Measurements from ENCODE around the gene CTIF. TPM values are rescaled to one million over a fixed set of nuclear protein-coding genes. Genes with fewer than 3 reads are reported as not detected.

The CTIF gene
- total RNA-seq, 1 donor from 2014 or later, result 48.5 TPM

DNA sequence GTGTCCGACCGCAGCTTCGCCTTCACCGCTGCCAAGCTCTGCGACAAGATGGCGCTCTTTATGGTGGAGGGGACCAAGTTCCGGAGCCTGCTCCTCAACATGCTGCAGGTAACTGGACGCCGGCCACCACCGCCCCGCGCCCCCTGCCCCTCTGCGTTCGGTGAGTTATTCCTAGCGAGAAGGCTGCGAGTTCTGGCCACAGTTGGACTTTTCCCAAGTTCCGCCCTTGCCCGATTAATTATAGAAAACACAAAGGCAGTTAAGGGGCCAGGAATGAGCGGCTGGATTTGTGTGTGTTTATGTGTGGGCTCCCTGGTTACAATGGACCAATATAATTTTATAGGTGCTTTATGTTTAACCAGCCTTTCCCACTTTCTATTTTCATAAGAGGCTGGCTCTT, 222.8 kb downstream of the CTIF start:
- no peaks in the 10 kb centered on the region for H3K4me1 Mint-ChIP-seq (ENCODE audit: unreplicated experiment)
- H3K27me3 Mint-ChIP-seq, result no peaks in the 10 kb centered on the region
- H3K36me3 Mint-ChIP-seq, result peaks cover 37% of the 10 kb centered on the region
- TF ChIP-seq, protein P1, sequence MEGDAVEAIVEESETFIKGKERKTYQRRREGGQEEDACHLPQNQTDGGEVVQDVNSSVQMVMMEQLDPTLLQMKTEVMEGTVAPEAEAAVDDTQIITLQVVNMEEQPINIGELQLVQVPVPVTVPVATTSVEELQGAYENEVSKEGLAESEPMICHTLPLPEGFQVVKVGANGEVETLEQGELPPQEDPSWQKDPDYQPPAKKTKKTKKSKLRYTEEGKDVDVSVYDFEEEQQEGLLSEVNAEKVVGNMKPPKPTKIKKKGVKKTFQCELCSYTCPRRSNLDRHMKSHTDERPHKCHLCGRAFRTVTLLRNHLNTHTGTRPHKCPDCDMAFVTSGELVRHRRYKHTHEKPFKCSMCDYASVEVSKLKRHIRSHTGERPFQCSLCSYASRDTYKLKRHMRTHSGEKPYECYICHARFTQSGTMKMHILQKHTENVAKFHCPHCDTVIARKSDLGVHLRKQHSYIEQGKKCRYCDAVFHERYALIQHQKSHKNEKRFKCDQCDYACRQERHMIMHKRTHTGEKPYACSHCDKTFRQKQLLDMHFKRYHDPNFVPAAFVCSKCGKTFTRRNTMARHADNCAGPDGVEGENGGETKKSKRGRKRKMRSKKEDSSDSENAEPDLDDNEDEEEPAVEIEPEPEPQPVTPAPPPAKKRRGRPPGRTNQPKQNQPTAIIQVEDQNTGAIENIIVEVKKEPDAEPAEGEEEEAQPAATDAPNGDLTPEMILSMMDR (conservative IDR thresholded peaks at IDR 0.05), result no peak
- H3K9me3 Mint-ChIP-seq, result no peaks in the 10 kb centered on the region
- H3K27ac Mint-ChIP-seq, result no peak overlapping the region
- H3K4me3 Mint-ChIP-seq, result no peak overlapping the region
- no peak for DNase-seq (ENCODE audit: extremely low spot score, unreplicated experiment)

DNA sequence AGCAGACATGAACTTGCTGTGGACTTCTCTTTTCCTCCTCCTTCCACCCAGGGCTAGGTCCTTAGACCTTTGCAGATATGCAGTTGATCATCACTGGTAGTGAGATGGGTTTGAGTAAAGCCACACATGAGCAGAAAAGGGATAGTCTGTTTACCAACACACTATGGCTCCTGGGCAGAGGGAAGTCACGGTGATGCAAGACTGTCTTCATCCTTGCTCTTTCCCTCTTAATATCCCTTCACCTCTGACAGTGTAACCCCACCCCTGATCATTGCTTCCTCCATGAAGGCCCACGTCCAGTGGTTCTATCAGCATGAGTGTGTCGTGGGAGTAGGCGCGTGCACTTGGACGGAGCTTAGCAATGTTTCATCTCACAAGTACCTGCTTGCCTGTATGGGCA, 223.2 kb downstream of the CTIF start:
- H3K36me3 Mint-ChIP-seq, result peaks cover 37% of the 10 kb centered on the region
- H3K9me3 Mint-ChIP-seq, result no peaks in the 10 kb centered on the region
- H3K27ac Mint-ChIP-seq, result no peak overlapping the region
- no peak overlapping the region for H3K4me3 Mint-ChIP-seq
- no peaks in the 10 kb centered on the region for H3K27me3 Mint-ChIP-seq
- peaks cover 4% of the 10 kb centered on the region for H3K4me1 Mint-ChIP-seq (ENCODE audit: unreplicated experiment)
- TF ChIP-seq, protein P1 (conservative IDR thresholded peaks at IDR 0.05), result no peak
- DNase-seq (ENCODE audit: extremely low spot score, unreplicated experiment), result no peak

DNA sequence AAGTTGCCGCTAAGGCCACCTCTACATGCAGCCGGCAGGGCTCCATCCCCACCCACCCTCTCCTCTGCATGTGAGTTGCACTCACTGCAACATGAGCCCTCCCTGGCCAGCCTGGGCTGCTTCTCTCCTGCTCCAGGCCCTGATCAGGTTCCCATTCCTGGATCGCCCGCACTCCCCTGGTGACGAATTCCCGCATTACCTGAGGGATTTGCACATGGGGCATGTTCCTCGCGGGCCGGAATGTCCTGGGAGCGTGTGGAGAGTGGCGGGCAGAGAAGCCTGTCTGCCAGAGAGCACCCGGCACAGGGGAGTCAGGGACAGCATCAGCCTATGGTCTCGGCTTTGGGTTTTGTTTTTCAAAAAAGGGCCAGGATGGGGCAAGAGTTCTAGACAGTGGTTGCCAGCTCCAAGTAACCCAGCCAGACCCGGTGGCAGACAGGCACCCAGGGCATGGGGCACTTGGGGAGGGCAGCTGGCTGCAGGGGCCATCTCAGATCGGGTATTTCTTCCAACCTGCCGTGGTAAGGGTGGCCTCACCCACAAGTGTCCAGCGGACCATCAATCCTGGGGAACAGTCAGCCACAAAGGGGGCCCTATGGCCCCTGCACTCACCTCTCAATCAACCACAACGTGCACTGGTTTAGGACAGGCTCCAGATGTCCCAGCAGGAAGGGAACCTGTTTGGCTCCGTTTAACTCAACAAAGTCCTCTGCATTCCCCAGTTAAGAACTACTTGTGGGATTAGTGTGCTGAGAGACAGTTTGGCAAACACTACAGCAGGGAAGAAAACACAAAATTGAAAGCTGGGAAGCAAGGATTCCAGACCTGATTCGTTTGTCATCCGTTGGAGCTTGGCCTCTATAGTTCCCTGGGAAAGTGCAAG, 224.2 kb downstream of the CTIF start:
- TF ChIP-seq, protein P1 (conservative IDR thresholded peaks at IDR 0.05), result no peak
- H3K36me3 Mint-ChIP-seq, result peaks cover 31% of the 10 kb centered on the region
- no peak overlapping the region for H3K4me3 Mint-ChIP-seq
- no peak for DNase-seq (ENCODE audit: extremely low spot score, unreplicated experiment)
- H3K9me3 Mint-ChIP-seq, result no peaks in the 10 kb centered on the region
- peaks cover 15% of the 10 kb centered on the region for H3K4me1 Mint-ChIP-seq (ENCODE audit: unreplicated experiment)
- no peaks in the 10 kb centered on the region for H3K27me3 Mint-ChIP-seq
- H3K27ac Mint-ChIP-seq, result no peak overlapping the region

DNA sequence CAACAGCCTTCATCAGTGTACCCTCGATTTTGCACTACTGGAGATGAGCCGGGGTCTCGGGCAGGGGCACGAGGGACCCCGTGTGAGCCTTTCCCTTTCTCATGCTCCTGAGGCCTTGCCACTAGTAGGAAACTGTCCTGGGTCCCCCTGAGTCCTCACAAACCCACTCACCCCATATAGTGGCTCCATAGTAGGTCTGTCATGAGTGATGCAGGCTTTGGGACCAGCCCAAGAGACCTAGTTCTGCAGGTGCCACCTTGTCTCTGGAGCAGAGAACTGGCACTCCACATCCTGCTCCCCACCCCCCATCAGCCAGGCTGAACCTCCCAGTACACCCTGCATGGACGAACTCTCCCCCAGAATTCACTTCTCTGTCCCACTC, 224.9 kb downstream of the CTIF start:
- DNase-seq (ENCODE audit: extremely low spot score, unreplicated experiment), result no peak
- TF ChIP-seq, protein P1 (conservative IDR thresholded peaks at IDR 0.05), result no peak
- Mint-ChIP-seq H3K36me3 (peaks cover 31% of the 10 kb centered on the region), H3K9me3 (no peaks in the 10 kb centered on the region), H3K27ac (no peak overlapping the region), H3K4me1 (ENCODE audit: unreplicated experiment) (peaks cover 15% of the 10 kb centered on the region), H3K4me3 (no peak overlapping the region), H3K27me3 (no peaks in the 10 kb centered on the region)

DNA sequence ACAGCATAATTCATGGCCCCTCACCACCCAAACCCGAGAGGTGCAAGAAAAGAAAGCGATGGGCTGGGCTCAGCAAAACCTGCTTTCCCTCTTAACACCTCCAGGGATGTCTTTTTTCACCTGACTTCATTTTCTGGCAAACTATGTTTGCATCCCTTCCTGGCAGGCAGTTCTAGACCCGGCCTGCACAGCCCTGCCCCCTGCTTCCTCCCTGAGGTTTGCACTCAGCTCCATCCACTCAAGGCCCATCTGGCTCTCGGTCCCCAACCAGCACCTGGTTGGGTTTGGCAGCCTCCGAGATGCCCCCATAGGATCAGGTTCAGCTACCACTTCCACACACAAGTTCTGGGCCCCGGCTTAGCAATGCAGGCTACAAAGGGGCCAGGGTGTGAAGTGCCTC, 226.2 kb downstream of the CTIF start:
- no peaks in the 10 kb centered on the region for H3K9me3 Mint-ChIP-seq
- TF ChIP-seq, protein P1 (conservative IDR thresholded peaks at IDR 0.05), result no peak
- no peak for DNase-seq (ENCODE audit: extremely low spot score, unreplicated experiment)
- H3K4me1 Mint-ChIP-seq (ENCODE audit: unreplicated experiment), result peaks cover 19% of the 10 kb centered on the region
- H3K27me3 Mint-ChIP-seq, result no peaks in the 10 kb centered on the region
- H3K27ac Mint-ChIP-seq, result no peak overlapping the region
- H3K4me3 Mint-ChIP-seq, result no peak overlapping the region
- peaks cover 26% of the 10 kb centered on the region for H3K36me3 Mint-ChIP-seq
